ENCODE results near the gene LMNTD1. TPM values are rescaled to one million over a fixed set of nuclear protein-coding genes. Genes with fewer than 3 reads are reported as not detected.
A peak's percentile ranks its signal among the peaks of the same experiment; 100 is the strongest.

Gene LMNTD1
- total and polyA plus RNA-seq, 4 donors: not detected

GRCh38 chr12:25438638-25439037 lies 114.4 kb downstream of the LMNTD1 start:
- H3K27me3 ChIP-seq (ENCODE audit: control insufficient read depth in 4 of 4, insufficient read depth in 4 of 4, low read length in 3 of 4): no peaks in the 10 kb centered on the region
- no peak overlapping the region for H3K9ac ChIP-seq (ENCODE audit: low read depth in 1 of 2, low read length in 2 of 2)
- no peaks in the 10 kb centered on the region for H3K36me3 ChIP-seq (ENCODE audit: control insufficient read depth in 4 of 4, insufficient read depth in 3 of 4, low read depth in 1 of 4, low read length in 3 of 4)
- H3K27ac ChIP-seq (ENCODE audit: low read depth in 1 of 2, low read length in 2 of 2): no peak overlapping the region
- 93% methylated on average over 1 of the region's 1 CpG for WGBS
- H3K4me3 ChIP-seq (ENCODE audit: low read depth in 1 of 3, low read length in 3 of 3): no peak overlapping the region
- H3K9me3 ChIP-seq (ENCODE audit: control insufficient read depth in 4 of 4, low read length in 3 of 4): no peaks in the 10 kb centered on the region
- peaks cover 0 to 4% (median 0%) of the 10 kb centered on the region in 4 donors for H3K4me1 ChIP-seq (ENCODE audit: control insufficient read depth in 4 of 4, insufficient read depth in 4 of 4, low read length in 3 of 4)
- DNase-seq (ENCODE audit: low spot score): no peak
- TF ChIP-seq RXRA (IDR thresholded peaks at IDR 0.05): no peak
- no peak for TF ChIP-seq HNF4G (IDR thresholded peaks at IDR 0.05)
- TF ChIP-seq ZBTB33 (IDR thresholded peaks at IDR 0.05): no peak
- no peak for TF ChIP-seq FOXA2 (IDR thresholded peaks at IDR 0.05)
- no peak for TF ChIP-seq HNF4A (conservative IDR thresholded peaks at IDR 0.05)
- TF ChIP-seq REST (IDR thresholded peaks at IDR 0.05): peak; percentile 16
- TF ChIP-seq YY1 (IDR thresholded peaks at IDR 0.05): no peak

- Histone ChIP-seq H3K36me3 (ENCODE audit: control insufficient read depth in 4 of 4, insufficient read depth in 3 of 4, low read depth in 1 of 4, low read length in 3 of 4) (no peaks in the 10 kb centered on the region), H3K4me1 (ENCODE audit: control insufficient read depth in 4 of 4, insufficient read depth in 4 of 4, low read length in 3 of 4) (peaks cover 0 to 4% (median 0%) of the 10 kb centered on the region in 4 donors), H3K9ac (ENCODE audit: low read depth in 1 of 2, low read length in 2 of 2) (peak overlapping the region; percentile 51 to 84), H3K9me3 (ENCODE audit: control insufficient read depth in 4 of 4, low read length in 3 of 4) (no peaks in the 10 kb centered on the region), H3K27ac (ENCODE audit: low read depth in 1 of 2, low read length in 2 of 2) (peak overlapping the region in 1 of 2 donors; percentile 36), H3K27me3 (ENCODE audit: control insufficient read depth in 4 of 4, insufficient read depth in 4 of 4, low read length in 3 of 4) (no peaks in the 10 kb centered on the region), H3K4me3 (ENCODE audit: low read depth in 1 of 3, low read length in 3 of 3) (peak overlapping the region; percentile 30 to 74 (median 68))
- no peak for DNase-seq (ENCODE audit: low spot score)
- TF ChIP-seq GABPA (IDR thresholded peaks at IDR 0.05 in 1 of 2, conservative IDR thresholded peaks at IDR 0.05 in 1 of 2): no peak
- no peak for TF ChIP-seq MAX (IDR thresholded peaks at IDR 0.05)
- no peak for TF ChIP-seq TAF1 (conservative IDR thresholded peaks at IDR 0.05)
- peak; percentile 27 for TF ChIP-seq YY1 (IDR thresholded peaks at IDR 0.05)
- TF ChIP-seq RAD21 (IDR thresholded peaks at IDR 0.05): peak; percentile 96
- TF ChIP-seq REST (IDR thresholded peaks at IDR 0.05): no peak
- TF ChIP-seq, protein P1, sequence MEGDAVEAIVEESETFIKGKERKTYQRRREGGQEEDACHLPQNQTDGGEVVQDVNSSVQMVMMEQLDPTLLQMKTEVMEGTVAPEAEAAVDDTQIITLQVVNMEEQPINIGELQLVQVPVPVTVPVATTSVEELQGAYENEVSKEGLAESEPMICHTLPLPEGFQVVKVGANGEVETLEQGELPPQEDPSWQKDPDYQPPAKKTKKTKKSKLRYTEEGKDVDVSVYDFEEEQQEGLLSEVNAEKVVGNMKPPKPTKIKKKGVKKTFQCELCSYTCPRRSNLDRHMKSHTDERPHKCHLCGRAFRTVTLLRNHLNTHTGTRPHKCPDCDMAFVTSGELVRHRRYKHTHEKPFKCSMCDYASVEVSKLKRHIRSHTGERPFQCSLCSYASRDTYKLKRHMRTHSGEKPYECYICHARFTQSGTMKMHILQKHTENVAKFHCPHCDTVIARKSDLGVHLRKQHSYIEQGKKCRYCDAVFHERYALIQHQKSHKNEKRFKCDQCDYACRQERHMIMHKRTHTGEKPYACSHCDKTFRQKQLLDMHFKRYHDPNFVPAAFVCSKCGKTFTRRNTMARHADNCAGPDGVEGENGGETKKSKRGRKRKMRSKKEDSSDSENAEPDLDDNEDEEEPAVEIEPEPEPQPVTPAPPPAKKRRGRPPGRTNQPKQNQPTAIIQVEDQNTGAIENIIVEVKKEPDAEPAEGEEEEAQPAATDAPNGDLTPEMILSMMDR (IDR thresholded peaks at IDR 0.05; ENCODE audit: low read depth, low read length, missing input control): peak; percentile 86
- no peak for TF ChIP-seq SP1 (IDR thresholded peaks at IDR 0.05)
- TF ChIP-seq, protein P2, sequence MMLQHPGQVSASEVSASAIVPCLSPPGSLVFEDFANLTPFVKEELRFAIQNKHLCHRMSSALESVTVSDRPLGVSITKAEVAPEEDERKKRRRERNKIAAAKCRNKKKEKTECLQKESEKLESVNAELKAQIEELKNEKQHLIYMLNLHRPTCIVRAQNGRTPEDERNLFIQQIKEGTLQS (IDR thresholded peaks at IDR 0.05): no peak
- no peak for TF ChIP-seq HNF4G (IDR thresholded peaks at IDR 0.05)
- TF ChIP-seq FOXA2 (IDR thresholded peaks at IDR 0.05): no peak
- TF ChIP-seq NR2F2 (IDR thresholded peaks at IDR 0.05): no peak
- no peak for TF ChIP-seq EGR1 (IDR thresholded peaks at IDR 0.05; ENCODE audit: low read depth in 2 of 2)
- no peak for TF ChIP-seq HNF4A (conservative IDR thresholded peaks at IDR 0.05)
- no peak for TF ChIP-seq RXRA (IDR thresholded peaks at IDR 0.05)
- 33% methylated on average over 9 of the region's 9 CpGs for WGBS
Measured at GRCh38 chr12:25436206-25437030, 116.7 kb downstream of the LMNTD1 start.

All from liver (tissue), 9 donors.